ENCODE results near the gene P4HA1.

DNA sequence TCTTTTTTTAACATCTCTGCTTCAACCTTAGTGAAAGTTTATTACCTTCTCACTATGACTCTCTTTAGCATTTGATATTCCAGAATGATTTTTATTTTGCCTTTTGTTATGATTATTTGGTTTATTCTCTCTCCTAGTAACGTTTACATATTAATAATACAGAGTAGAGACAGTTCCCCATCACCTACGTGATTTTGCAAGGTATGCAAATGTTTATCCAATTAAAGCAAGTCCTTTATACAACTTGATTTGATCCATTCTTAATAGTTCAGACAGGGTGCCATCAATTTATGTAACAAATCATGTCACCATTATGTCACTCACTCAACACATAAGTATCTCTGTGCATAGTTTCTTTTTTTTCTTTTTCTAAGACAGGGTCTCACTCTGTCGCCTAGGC lies 44.9 kb upstream of the P4HA1 start:
- no peak for TF ChIP-seq POLR2A (IDR thresholded peaks at IDR 0.05; ENCODE audit: low read length)
- no peak for TF ChIP-seq GATA1 (IDR thresholded peaks at IDR 0.05; ENCODE audit: low read depth, low read length)
